ENCODE measurements around the gene ESR2.

ESR2 gene

DNA sequence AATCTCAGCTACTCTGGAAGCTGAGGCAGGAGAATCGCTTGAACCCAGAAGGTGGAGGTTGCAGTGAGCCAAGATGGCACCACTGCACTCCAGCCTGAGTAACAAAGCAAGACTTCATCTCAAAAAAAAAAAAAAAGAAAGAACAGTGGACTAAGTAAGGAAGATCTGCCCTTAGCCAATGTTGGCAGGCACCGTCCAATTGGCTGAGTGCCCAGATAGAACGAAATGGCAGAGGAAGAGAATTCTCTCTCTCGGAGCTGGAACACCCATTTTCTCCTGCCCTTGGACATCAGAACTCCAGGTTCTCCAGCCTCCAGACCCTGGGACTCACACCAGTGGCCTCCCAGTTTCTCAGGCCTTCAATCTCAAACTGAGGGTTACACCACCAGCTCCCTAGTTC, 49.9 kb downstream of the ESR2 start:
- no peak overlapping the region for H3K9ac ChIP-seq (ENCODE audit: low read length in 5 of 5)
- H3K4me3 ChIP-seq (ENCODE audit: low read depth in 1 of 5, low read length in 5 of 5): no peak overlapping the region
- no peak overlapping the region for H3K27ac ChIP-seq (ENCODE audit: low read depth, low read length)
- no peaks in the 10 kb centered on the region for H3K9me3 ChIP-seq (ENCODE audit: control insufficient read depth in 5 of 5, low read length in 5 of 5)
- no peaks in the 10 kb centered on the region for H3K36me3 ChIP-seq (ENCODE audit: control insufficient read depth in 5 of 5, insufficient read depth in 5 of 5, low read length in 5 of 5)
- H3K27me3 ChIP-seq (ENCODE audit: control insufficient read depth in 5 of 5, insufficient read depth in 4 of 5, low read length in 5 of 5): no peaks in the 10 kb centered on the region
- H3K4me1 ChIP-seq (ENCODE audit: control insufficient read depth in 5 of 5, insufficient read depth in 5 of 5, low read length in 5 of 5): peaks cover 0 to 6% (median 0%) of the 10 kb centered on the region in 5 donors

DNA sequence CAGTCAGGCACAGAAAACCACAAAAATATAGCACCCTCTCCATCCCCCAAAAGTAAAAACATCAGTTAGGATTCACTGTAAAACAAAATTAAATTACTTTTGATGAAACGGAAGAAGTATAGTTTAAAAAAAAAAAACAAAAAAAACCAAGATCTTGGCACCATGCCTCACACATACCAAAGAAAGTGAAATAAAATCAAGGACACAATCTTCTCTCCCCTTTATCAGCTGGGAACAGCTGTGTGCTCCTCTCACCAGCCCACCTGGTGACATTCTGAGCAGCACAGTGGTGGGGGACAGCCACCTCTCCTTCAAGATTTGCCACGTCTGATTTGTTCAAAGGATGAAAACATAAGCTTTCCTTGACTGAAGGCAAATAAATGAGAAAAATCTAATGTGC, 55.5 kb downstream of the ESR2 start:
- no peaks in the 10 kb centered on the region for H3K9me3 ChIP-seq (ENCODE audit: control insufficient read depth in 5 of 5, low read length in 5 of 5)
- H3K36me3 ChIP-seq (ENCODE audit: control insufficient read depth in 5 of 5, insufficient read depth in 5 of 5, low read length in 5 of 5): peaks cover 0 to 4% (median 0%) of the 10 kb centered on the region in 5 donors
- peaks cover 0 to 5% (median 0%) of the 10 kb centered on the region in 5 donors for H3K4me1 ChIP-seq (ENCODE audit: control insufficient read depth in 5 of 5, insufficient read depth in 5 of 5, low read length in 5 of 5)
- no peak overlapping the region for H3K4me3 ChIP-seq (ENCODE audit: low read depth in 1 of 5, low read length in 5 of 5)
- H3K27me3 ChIP-seq (ENCODE audit: control insufficient read depth in 5 of 5, insufficient read depth in 4 of 5, low read length in 5 of 5): no peaks in the 10 kb centered on the region
- H3K27ac ChIP-seq (ENCODE audit: low read depth, low read length): no peak overlapping the region
- H3K9ac ChIP-seq (ENCODE audit: low read length in 5 of 5): no peak overlapping the region

DNA sequence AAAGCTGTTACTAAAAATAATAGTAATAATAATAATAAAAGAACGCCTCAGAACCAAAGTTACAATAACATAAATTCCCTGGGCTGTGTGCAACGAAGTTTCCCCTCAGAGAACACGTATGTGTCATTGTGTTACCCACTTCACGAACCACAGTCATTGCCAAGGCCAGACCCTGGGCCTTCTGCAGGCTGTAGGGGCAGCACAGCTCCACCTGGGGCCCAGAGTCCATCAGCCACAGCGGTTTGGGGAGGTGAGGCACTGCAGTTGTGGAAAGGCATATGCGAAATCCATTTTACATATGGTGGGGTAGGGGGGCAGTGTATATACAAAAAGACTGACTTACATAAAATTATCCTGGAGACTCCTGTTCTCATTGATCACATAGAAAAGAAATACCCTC, 56.1 kb downstream of the ESR2 start:
- no peaks in the 10 kb centered on the region for H3K27me3 ChIP-seq (ENCODE audit: control insufficient read depth in 5 of 5, insufficient read depth in 4 of 5, low read length in 5 of 5)
- no peaks in the 10 kb centered on the region for H3K9me3 ChIP-seq (ENCODE audit: control insufficient read depth in 5 of 5, low read length in 5 of 5)
- H3K4me3 ChIP-seq (ENCODE audit: low read depth in 1 of 5, low read length in 5 of 5): no peak overlapping the region
- peaks cover 0 to 10% (median 0%) of the 10 kb centered on the region in 5 donors for H3K36me3 ChIP-seq (ENCODE audit: control insufficient read depth in 5 of 5, insufficient read depth in 5 of 5, low read length in 5 of 5)
- H3K27ac ChIP-seq (ENCODE audit: low read depth, low read length): no peak overlapping the region
- no peak overlapping the region for H3K9ac ChIP-seq (ENCODE audit: low read length in 5 of 5)
- peaks cover 0 to 5% (median 0%) of the 10 kb centered on the region in 5 donors for H3K4me1 ChIP-seq (ENCODE audit: control insufficient read depth in 5 of 5, insufficient read depth in 5 of 5, low read length in 5 of 5)

DNA sequence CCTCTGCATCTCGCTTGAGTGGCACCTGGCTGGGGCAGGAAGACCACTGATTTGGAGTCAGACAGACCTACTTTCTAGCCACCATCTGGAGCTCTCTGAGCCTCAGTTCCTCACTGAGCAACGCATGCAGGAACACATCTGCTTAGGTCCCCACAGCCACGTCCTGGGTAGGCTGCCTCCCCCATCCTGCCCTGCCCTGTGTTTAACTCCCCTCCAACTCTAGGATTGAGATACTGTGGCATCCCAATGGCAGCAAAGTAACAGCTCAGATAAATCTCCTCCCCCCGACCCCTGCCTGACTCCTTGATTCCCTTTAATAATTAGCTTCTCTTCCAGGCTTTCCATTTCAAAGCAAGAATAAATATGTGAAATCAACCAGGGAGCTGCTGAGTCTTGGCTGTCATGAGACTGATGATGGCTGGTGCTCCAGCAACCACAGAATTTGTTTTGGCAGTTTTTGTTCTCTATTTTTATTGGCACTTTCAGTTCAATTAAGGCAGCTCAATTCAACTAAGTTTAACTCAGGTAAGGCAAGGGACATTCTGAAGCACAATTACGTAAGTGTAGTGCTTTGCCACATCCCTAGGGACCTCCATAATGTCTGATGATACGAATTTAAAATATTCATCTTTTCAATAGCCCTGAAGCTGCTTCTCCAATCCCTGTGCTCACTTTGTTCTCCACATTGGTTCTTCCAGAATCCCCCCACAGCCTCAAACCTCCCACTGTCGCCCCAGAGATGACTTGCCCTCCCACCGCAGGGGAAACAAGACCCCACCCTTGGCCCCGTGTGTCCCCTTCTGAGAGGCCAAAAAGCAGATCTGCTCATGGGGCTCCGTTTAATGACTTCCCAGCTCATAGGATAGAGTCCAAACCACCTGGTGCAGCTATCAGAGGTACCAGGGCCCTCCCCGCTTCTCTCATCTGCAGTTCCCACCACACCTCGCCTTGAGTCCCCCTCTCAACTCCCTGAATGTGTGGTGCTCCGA, 58.2 kb downstream of the ESR2 start:
- H3K9ac ChIP-seq (ENCODE audit: low read length in 5 of 5): no peak overlapping the region
- no peaks in the 10 kb centered on the region for H3K27me3 ChIP-seq (ENCODE audit: control insufficient read depth in 5 of 5, insufficient read depth in 4 of 5, low read length in 5 of 5)
- H3K4me3 ChIP-seq (ENCODE audit: low read depth in 1 of 5, low read length in 5 of 5): no peak overlapping the region
- peaks cover 0 to 5% (median 0%) of the 10 kb centered on the region in 5 donors for H3K4me1 ChIP-seq (ENCODE audit: control insufficient read depth in 5 of 5, insufficient read depth in 5 of 5, low read length in 5 of 5)
- no peak overlapping the region for H3K27ac ChIP-seq (ENCODE audit: low read depth, low read length)
- no peaks in the 10 kb centered on the region for H3K9me3 ChIP-seq (ENCODE audit: control insufficient read depth in 5 of 5, low read length in 5 of 5)
- peaks cover 0 to 25% (median 9%) of the 10 kb centered on the region in 5 donors for H3K36me3 ChIP-seq (ENCODE audit: control insufficient read depth in 5 of 5, insufficient read depth in 5 of 5, low read length in 5 of 5)

DNA sequence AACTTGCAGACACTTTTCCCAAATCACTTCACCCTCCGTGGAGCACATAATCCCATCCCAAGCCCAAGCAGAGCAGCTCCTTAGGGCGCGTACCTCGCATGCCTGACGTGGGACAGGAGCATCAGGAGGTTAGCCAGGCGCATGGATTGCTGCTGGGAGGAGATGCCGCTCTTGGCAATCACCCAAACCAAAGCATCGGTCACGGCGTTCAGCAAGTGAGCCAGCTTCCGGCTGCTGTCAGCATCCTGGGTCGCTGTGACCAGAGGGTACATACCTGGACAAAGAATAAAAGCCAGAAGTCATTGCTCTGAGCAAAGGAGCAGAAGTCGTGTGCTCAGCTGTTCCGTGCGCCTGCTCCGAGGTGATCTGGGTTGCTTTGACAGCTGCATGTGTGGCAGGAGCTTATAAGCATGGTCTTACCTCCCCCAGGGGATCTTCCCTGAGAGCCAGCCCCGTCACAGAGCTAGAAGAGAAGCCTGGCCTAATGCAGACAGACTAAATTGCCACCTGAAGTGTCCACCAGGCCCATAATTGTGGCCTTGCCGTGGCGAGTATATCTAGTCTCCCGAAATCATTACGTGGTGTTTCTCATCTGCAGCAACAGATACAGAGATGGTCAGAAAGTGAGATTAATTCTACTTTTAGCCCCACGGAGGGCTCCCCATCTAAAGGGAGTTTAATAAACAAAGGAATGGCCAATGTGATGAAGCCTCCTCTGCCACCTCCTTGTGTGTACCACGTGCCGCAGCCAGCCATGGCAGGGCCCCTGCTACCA, 59.1 kb downstream of the ESR2 start:
- Histone ChIP-seq H3K27ac (ENCODE audit: low read depth, low read length) (no peak overlapping the region), H3K9ac (ENCODE audit: low read length in 5 of 5) (no peak overlapping the region), H3K27me3 (ENCODE audit: control insufficient read depth in 5 of 5, insufficient read depth in 4 of 5, low read length in 5 of 5) (no peaks in the 10 kb centered on the region), H3K36me3 (ENCODE audit: control insufficient read depth in 5 of 5, insufficient read depth in 5 of 5, low read length in 5 of 5) (peaks cover 0 to 25% (median 12%) of the 10 kb centered on the region in 5 donors), H3K4me3 (ENCODE audit: low read depth in 1 of 5, low read length in 5 of 5) (no peak overlapping the region), H3K9me3 (ENCODE audit: control insufficient read depth in 5 of 5, low read length in 5 of 5) (no peaks in the 10 kb centered on the region), H3K4me1 (ENCODE audit: control insufficient read depth in 5 of 5, insufficient read depth in 5 of 5, low read length in 5 of 5) (peaks cover 0 to 5% (median 0%) of the 10 kb centered on the region in 5 donors)

DNA sequence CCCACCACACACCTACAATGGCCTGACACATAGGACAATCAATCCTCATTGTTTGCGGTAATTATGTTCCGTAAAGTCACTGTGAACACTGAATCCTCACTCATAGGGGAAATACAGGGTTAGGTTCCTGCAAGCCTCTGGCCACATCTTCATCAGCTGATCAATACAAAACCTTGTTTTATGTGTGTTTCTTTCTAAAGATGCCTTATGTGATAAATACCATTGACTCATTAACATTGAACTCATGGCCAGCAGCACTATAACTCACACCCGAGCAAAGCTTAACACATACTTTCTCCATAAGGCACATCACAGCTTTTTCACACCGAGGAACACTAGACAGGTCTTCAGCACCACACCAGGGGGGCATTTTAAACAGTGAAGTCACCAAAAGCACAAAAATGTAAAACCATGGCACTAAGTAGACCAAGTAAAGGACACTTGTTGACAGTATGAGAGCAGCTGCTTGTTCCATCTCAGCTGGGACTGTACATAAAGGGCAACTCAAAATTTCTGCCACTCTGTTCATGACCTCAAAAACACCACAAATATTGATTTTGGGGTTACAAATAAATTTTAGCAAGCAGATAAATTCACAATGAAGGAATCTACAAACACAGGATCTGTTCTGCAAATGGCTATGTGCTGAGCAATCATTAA, 60.5 kb downstream of the ESR2 start:
- Histone ChIP-seq H3K9ac (ENCODE audit: low read length in 5 of 5) (no peak overlapping the region), H3K27ac (ENCODE audit: low read depth, low read length) (no peak overlapping the region), H3K36me3 (ENCODE audit: control insufficient read depth in 5 of 5, insufficient read depth in 5 of 5, low read length in 5 of 5) (peaks cover 0 to 34% (median 19%) of the 10 kb centered on the region in 5 donors), H3K4me3 (ENCODE audit: low read depth in 1 of 5, low read length in 5 of 5) (no peak overlapping the region), H3K9me3 (ENCODE audit: control insufficient read depth in 5 of 5, low read length in 5 of 5) (no peaks in the 10 kb centered on the region), H3K27me3 (ENCODE audit: control insufficient read depth in 5 of 5, insufficient read depth in 4 of 5, low read length in 5 of 5) (no peaks in the 10 kb centered on the region), H3K4me1 (ENCODE audit: control insufficient read depth in 5 of 5, insufficient read depth in 5 of 5, low read length in 5 of 5) (peaks cover 0 to 5% (median 0%) of the 10 kb centered on the region in 5 donors)

DNA sequence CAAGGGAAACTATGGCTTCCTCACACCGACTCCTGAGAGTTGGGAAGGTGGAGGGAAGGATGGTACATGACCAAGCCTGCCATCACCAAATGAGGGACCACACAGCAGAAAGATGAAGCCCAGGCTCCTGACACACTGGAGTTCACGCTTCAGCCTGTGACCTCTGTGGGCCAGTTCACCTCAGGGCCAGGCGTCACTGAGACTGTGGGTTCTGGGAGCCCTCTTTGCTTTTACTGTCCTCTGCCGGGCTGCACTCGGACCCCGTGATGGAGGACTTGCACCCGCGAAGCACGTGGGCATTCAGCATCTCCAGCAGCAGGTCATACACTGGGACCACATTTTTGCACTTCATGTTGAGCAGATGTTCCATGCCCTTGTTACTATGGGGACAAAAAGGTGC, 61.2 kb downstream of the ESR2 start:
- H3K4me1 ChIP-seq (ENCODE audit: control insufficient read depth in 5 of 5, insufficient read depth in 5 of 5, low read length in 5 of 5): peaks cover 0 to 5% (median 0%) of the 10 kb centered on the region in 5 donors
- H3K9ac ChIP-seq (ENCODE audit: low read length in 5 of 5): no peak overlapping the region
- no peak overlapping the region for H3K27ac ChIP-seq (ENCODE audit: low read depth, low read length)
- H3K36me3 ChIP-seq (ENCODE audit: control insufficient read depth in 5 of 5, insufficient read depth in 5 of 5, low read length in 5 of 5): peaks cover 6 to 40% (median 25%) of the 10 kb centered on the region in 5 donors
- no peaks in the 10 kb centered on the region for H3K27me3 ChIP-seq (ENCODE audit: control insufficient read depth in 5 of 5, insufficient read depth in 4 of 5, low read length in 5 of 5)
- H3K9me3 ChIP-seq (ENCODE audit: control insufficient read depth in 5 of 5, low read length in 5 of 5): no peaks in the 10 kb centered on the region
- no peak overlapping the region for H3K4me3 ChIP-seq (ENCODE audit: low read depth in 1 of 5, low read length in 5 of 5)

DNA sequence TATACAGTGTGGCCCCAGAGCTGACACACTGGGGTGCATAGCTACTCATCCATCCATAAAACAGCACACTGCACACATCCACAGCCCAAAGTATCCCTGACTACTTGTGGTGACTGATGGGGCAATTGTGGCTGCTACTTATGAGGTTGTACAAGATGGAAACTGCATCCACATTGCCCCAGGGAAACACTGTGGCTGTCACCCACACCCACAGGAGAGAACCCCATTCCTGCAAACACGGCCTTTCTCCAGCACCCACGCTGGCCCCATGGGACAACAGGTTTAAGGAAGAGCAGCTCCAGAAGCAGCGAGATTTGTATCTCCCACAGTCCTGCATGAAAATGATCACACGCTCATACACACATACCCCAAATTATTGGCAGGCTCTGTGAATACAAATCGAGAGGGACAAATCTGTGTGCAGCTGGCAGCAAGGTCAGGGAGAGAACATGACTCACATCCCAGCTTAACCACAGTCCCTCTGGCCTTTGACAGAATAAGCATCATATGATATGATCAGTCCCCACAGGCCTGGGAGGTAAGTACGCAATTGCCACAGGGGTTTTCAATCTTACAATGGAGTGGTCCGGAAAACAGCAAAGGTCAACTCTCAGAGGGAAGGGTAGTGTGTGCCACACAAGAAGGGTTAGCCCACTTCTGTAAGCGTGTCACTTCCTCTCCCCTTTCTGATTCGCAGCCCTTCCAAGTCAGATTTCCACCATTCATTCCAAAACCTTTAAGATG, 61.9 kb downstream of the ESR2 start:
- Histone ChIP-seq H3K27ac (ENCODE audit: low read depth, low read length) (no peak overlapping the region), H3K9me3 (ENCODE audit: control insufficient read depth in 5 of 5, low read length in 5 of 5) (no peaks in the 10 kb centered on the region), H3K27me3 (ENCODE audit: control insufficient read depth in 5 of 5, insufficient read depth in 4 of 5, low read length in 5 of 5) (no peaks in the 10 kb centered on the region), H3K36me3 (ENCODE audit: control insufficient read depth in 5 of 5, insufficient read depth in 5 of 5, low read length in 5 of 5) (peaks cover 12 to 47% (median 32%) of the 10 kb centered on the region in 5 donors), H3K9ac (ENCODE audit: low read length in 5 of 5) (no peak overlapping the region), H3K4me3 (ENCODE audit: low read depth in 1 of 5, low read length in 5 of 5) (no peak overlapping the region), H3K4me1 (ENCODE audit: control insufficient read depth in 5 of 5, insufficient read depth in 5 of 5, low read length in 5 of 5) (peaks cover 0 to 5% (median 0%) of the 10 kb centered on the region in 5 donors)

DNA sequence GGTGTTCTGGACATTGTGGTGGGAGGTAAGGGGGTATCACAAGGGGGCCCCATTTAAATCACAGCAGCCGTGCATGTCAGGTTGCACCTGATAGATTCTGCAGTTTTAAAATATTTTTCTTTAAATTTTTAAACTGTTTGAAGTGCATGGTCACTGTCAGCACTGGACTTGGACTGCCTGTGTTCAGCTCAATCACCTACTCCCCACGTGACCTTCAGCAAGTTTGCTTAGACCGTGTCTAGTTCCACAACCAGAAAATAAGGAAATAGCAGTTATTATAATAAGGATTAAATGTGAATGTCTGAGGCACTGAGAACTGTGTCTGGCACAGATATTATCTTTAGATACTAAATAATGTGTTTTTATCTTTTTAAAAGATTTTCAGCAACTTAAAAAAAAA, 64.7 kb downstream of the ESR2 start:
- no peaks in the 10 kb centered on the region for H3K27me3 ChIP-seq (ENCODE audit: control insufficient read depth in 5 of 5, insufficient read depth in 4 of 5, low read length in 5 of 5)
- no peaks in the 10 kb centered on the region for H3K9me3 ChIP-seq (ENCODE audit: control insufficient read depth in 5 of 5, low read length in 5 of 5)
- no peak overlapping the region for H3K27ac ChIP-seq (ENCODE audit: low read depth, low read length)
- H3K9ac ChIP-seq (ENCODE audit: low read length in 5 of 5): no peak overlapping the region
- H3K36me3 ChIP-seq (ENCODE audit: control insufficient read depth in 5 of 5, insufficient read depth in 5 of 5, low read length in 5 of 5): peaks cover 16 to 70% (median 54%) of the 10 kb centered on the region in 5 donors
- H3K4me1 ChIP-seq (ENCODE audit: control insufficient read depth in 5 of 5, insufficient read depth in 5 of 5, low read length in 5 of 5): no peaks in the 10 kb centered on the region
- no peak overlapping the region for H3K4me3 ChIP-seq (ENCODE audit: low read depth in 1 of 5, low read length in 5 of 5)

All from subcutaneous abdominal adipose tissue (tissue), 5 donors.